Measurements from ENCODE around the gene NEURL1.
"Not testable (repeated sequence)": the region's sequence is repeated elsewhere in the genome, so short reads cannot be mapped to it uniquely, and the experiment has no call there.

Gene NEURL1

GRCh38 chr10:103605359-103606096, 112.0 kb downstream of the NEURL1 start:
- DNase-seq (ENCODE audit: low read depth), result peak; percentile 78
- H3K4me3 ChIP-seq (ENCODE audit: low read depth, low read length), result no peak overlapping the region
- TF ChIP-seq, protein P1, sequence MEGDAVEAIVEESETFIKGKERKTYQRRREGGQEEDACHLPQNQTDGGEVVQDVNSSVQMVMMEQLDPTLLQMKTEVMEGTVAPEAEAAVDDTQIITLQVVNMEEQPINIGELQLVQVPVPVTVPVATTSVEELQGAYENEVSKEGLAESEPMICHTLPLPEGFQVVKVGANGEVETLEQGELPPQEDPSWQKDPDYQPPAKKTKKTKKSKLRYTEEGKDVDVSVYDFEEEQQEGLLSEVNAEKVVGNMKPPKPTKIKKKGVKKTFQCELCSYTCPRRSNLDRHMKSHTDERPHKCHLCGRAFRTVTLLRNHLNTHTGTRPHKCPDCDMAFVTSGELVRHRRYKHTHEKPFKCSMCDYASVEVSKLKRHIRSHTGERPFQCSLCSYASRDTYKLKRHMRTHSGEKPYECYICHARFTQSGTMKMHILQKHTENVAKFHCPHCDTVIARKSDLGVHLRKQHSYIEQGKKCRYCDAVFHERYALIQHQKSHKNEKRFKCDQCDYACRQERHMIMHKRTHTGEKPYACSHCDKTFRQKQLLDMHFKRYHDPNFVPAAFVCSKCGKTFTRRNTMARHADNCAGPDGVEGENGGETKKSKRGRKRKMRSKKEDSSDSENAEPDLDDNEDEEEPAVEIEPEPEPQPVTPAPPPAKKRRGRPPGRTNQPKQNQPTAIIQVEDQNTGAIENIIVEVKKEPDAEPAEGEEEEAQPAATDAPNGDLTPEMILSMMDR (conservative IDR thresholded peaks at IDR 0.05; ENCODE audit: low read depth, low read length), result peak; percentile 92

- H3K4me3 ChIP-seq (ENCODE audit: low read depth, low read length); DNase-seq (ENCODE audit: low read depth): not testable (repeated sequence)
Observed at GRCh38 chr10:103606097-103606438, 112.6 kb downstream of the NEURL1 start.

GRCh38 chr10:103607051-103607450, 113.5 kb downstream of the NEURL1 start:
- H3K4me3 ChIP-seq (ENCODE audit: low read depth, low read length); DNase-seq (ENCODE audit: low read depth): not testable (repeated sequence)

DNA sequence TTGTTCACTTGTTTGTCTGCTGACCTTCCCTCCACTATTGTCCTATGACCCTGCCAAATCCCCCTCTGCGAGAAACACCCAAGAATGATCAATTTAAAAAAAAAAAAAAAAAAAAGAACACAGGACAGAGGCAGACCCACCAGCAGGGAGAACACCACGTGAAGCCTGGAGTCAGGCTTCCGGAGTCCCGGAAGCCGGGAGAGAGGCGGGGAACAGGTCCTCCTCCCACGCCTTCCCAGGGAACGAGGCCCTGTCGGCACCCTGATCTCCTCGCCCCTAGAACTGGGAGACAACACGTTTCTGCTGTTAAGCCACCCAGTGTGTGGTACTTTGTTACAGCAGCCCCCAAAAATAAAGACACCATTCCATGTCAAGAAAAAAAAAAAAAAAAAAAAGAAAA, 114.6 kb downstream of the NEURL1 start:
- peak; percentile 39 for DNase-seq (ENCODE audit: low read depth)
- not testable (repeated sequence) for H3K4me3 ChIP-seq (ENCODE audit: low read depth, low read length)

GRCh38 chr10:103609231-103610082, 116.0 kb downstream of the NEURL1 start:
- no peak for DNase-seq (ENCODE audit: low read depth)
- TF ChIP-seq, protein P1 (conservative IDR thresholded peaks at IDR 0.05; ENCODE audit: low read depth, low read length), result no peak
- H3K4me3 ChIP-seq (ENCODE audit: low read depth, low read length), result no peak overlapping the region

GRCh38 chr10:103610083-103610472, 116.6 kb downstream of the NEURL1 start:
- TF ChIP-seq, protein P1 (conservative IDR thresholded peaks at IDR 0.05; ENCODE audit: low read depth, low read length), result no peak
- no peak overlapping the region for H3K4me3 ChIP-seq (ENCODE audit: low read depth, low read length)
- DNase-seq (ENCODE audit: low read depth), result no peak

- DNase-seq (ENCODE audit: low read depth), result no peak
- H3K4me3 ChIP-seq (ENCODE audit: low read depth, low read length), result no peak overlapping the region
- TF ChIP-seq, protein P1 (conservative IDR thresholded peaks at IDR 0.05; ENCODE audit: low read depth, low read length), result no peak
Observed at GRCh38 chr10:103610921-103611511, 117.5 kb downstream of the NEURL1 start.

- DNase-seq (ENCODE audit: low read depth), result peak; percentile 89
- H3K4me3 ChIP-seq (ENCODE audit: low read depth, low read length), result no peak overlapping the region
Observed at GRCh38 chr10:103612462-103613365, 119.2 kb downstream of the NEURL1 start.

More at GRCh38 chr10:103612462-103613365, 119.2 kb downstream of the NEURL1 start:
- TF ChIP-seq, protein P1 (conservative IDR thresholded peaks at IDR 0.05; ENCODE audit: low read depth, low read length), result peak; percentile 38
